Measurements from ENCODE around the gene SELPLG.
"Not testable (repeated sequence)": the region's sequence is repeated elsewhere in the genome, so short reads cannot be mapped to it uniquely, and the experiment has no call there.

Gene SELPLG

GRCh38 chr12:108602209-108602705 is 31.4 kb downstream of the SELPLG start:
- DNase-seq: no peak

GRCh38 chr12:108600702-108601007 is 33.0 kb downstream of the SELPLG start:
- DNase-seq: no peak

GRCh38 chr12:108599948-108600701 is 33.6 kb downstream of the SELPLG start:
- no peak for DNase-seq

GRCh38 chr12:108599541-108599940 is 34.2 kb downstream of the SELPLG start:
- no peak for DNase-seq

- DNase-seq: no peak
Measured at GRCh38 chr12:108598553-108599250, 35.0 kb downstream of the SELPLG start.

GRCh38 chr12:108597559-108598471 is 35.9 kb downstream of the SELPLG start, which contains the start of gene TMEM119:
Gene TMEM119, minus strand, starts transcription at chr12:108598084. Its CDS starts 5,701 bp downstream, at chr12:108592383.
- DNase-seq: no peak

- DNase-seq: no peak
Measured at GRCh38 chr12:108596854-108597558, 36.7 kb downstream of the SELPLG start.

GRCh38 chr12:108595711-108596647 is 37.7 kb downstream of the SELPLG start:
- no peak for DNase-seq

- DNase-seq: no peak
Measured at GRCh38 chr12:108594960-108595710, 38.6 kb downstream of the SELPLG start.

- no peak for DNase-seq
Measured at GRCh38 chr12:108594323-108594903, 39.3 kb downstream of the SELPLG start.

GRCh38 chr12:108592033-108592909 is 41.4 kb downstream of the SELPLG start:
- no peak for DNase-seq

GRCh38 chr12:108591267-108591980 is 42.3 kb downstream of the SELPLG start:
- no peak for DNase-seq

GRCh38 chr12:108590463-108590862 is 43.2 kb downstream of the SELPLG start:
- DNase-seq: not testable (repeated sequence)

GRCh38 chr12:108589840-108590229 is 43.9 kb downstream of the SELPLG start:
- DNase-seq: no peak

- DNase-seq: no peak
Measured at GRCh38 chr12:108589028-108589839, 44.5 kb downstream of the SELPLG start.

GRCh38 chr12:108587826-108588225 is 45.9 kb downstream of the SELPLG start:
- DNase-seq: no peak

GRCh38 chr12:108586306-108586705 is 47.4 kb downstream of the SELPLG start:
- DNase-seq: no peak

- DNase-seq: no peak
Measured at GRCh38 chr12:108585864-108586263, 47.8 kb downstream of the SELPLG start.
